ENCODE data around the gene DENND1A.

GRCh38 chr9:123335193-123335985 is 594.5 kb downstream of the DENND1A start:
- no peak for TF ChIP-seq IRF2 (CRISPR knock-in tag; IDR thresholded peaks at IDR 0.05; ENCODE audit: borderline replicate concordance, low read depth)
- no peak for TF ChIP-seq CTCF (IDR thresholded peaks at IDR 0.05)
- TF ChIP-seq ZBTB21 (CRISPR knock-in tag; IDR thresholded peaks at IDR 0.05; ENCODE audit: borderline replicate concordance), result no peak
- TF ChIP-seq CREM (CRISPR knock-in tag; IDR thresholded peaks at IDR 0.05), result no peak
- TF ChIP-seq ZNF138 (CRISPR knock-in tag; conservative IDR thresholded peaks at IDR 0.05), result no peak
- no peak for TF ChIP-seq USF1 (CRISPR knock-in tag; IDR thresholded peaks at IDR 0.05)
- no peak for TF ChIP-seq NFYB (CRISPR knock-in tag; conservative IDR thresholded peaks at IDR 0.05; ENCODE audit: low read depth)
- no peak for TF ChIP-seq ZNF232 (CRISPR knock-in tag; IDR thresholded peaks at IDR 0.05)
- TF ChIP-seq SMAD4 (CRISPR knock-in tag; IDR thresholded peaks at IDR 0.05), result no peak
- TF ChIP-seq MAX (CRISPR knock-in tag; IDR thresholded peaks at IDR 0.05), result no peak
